Lower leg skin (tissue), 3 donors: ENCODE data around the gene PPP4R1.
"Not testable (repeated sequence)": the region's sequence is repeated elsewhere in the genome, so short reads cannot be mapped to it uniquely, and the experiment has no call there.

Experiments
- CTCF ChIP-seq, 3 donors: fragments of 450-650 bp; IDR thresholded peaks; one replicate each; pipeline ENCODE4 v1.5.1; 2016; ENCODE audit warnings: antibody characterized with exemption in 3 of 3, mild to moderate bottlenecking in 3 of 3, moderate library complexity in 2 of 3
- POLR2A ChIP-seq, 2 donors: fragments of 450-650 bp; IDR thresholded peaks; one replicate each; pipeline ENCODE4 v1.6.1; 2016 to 2017; ENCODE audit warnings: antibody characterized with exemption in 2 of 2, mild to moderate bottlenecking in 1 of 2, moderate library complexity in 1 of 2

DNA sequence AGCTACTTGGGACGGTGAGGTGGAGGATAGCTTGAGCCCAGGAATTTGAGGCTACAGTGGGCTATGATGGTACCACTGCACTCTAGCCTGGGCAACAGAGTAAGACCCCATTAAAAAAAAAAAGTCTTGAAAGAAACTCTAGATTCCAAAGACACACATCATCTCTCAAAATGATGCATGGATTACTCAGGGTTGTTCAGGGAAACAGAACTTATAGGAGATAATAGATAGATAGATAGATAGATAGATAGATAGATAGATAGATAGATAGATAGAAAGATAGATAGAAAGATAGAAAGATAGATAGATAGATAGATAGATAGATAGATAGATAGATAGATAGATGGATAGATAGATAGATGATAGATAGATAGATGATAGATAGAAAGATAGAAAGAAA, 26.7 kb upstream of the PPP4R1 start:
- TF ChIP-seq POLR2A, CTCF (IDR thresholded peaks at IDR 0.05): not testable (repeated sequence)
